GM21447 (cell line): ENCODE data around the gene LUZP1.
"Not testable (repeated sequence)": the region's sequence is repeated elsewhere in the genome, so short reads cannot be mapped to it uniquely, and the experiment has no call there.

Source experiments
- ATAC-seq: cut with Tn5 transposase; IDR thresholded peaks from one replicate; pipeline ENCODE4 v1.9.1; 2021; ENCODE audit not compliant: unreplicated experiment

LUZP1 gene

GRCh38 chr1:23188936-23189452, 20.3 kb upstream of the LUZP1 start:
- not testable (repeated sequence) for ATAC-seq

GRCh38 chr1:23188434-23188884, 19.8 kb upstream of the LUZP1 start:
- ATAC-seq, result no peak

- ATAC-seq, result no peak
These were observed 19.0 kb upstream of the LUZP1 start for GRCh38 chr1:23187637-23188036.

- no peak for ATAC-seq
These were observed 16.7 kb upstream of the LUZP1 start for GRCh38 chr1:23185381-23185780.

GRCh38 chr1:23184212-23184934, 15.7 kb upstream of the LUZP1 start:
- no peak for ATAC-seq

- ATAC-seq, result no peak
These were observed 11.2 kb upstream of the LUZP1 start for GRCh38 chr1:23179862-23180261.

GRCh38 chr1:23178950-23179349, 10.3 kb upstream of the LUZP1 start:
- no peak for ATAC-seq

- ATAC-seq, result no peak
These were observed 9.8 kb upstream of the LUZP1 start for GRCh38 chr1:23178414-23178813.

- ATAC-seq, result peak; percentile 75
These were observed 9.1 kb upstream of the LUZP1 start for GRCh38 chr1:23177438-23178380.

GRCh38 chr1:23177031-23177430, 8.4 kb upstream of the LUZP1 start:
- ATAC-seq, result no peak

- no peak for ATAC-seq
These were observed 5.9 kb upstream of the LUZP1 start for GRCh38 chr1:23174426-23175110.

- ATAC-seq, result no peak
These were observed 2.6 kb upstream of the LUZP1 start for GRCh38 chr1:23171181-23171755.

GRCh38 chr1:23169727-23170335, 1.2 kb upstream of the LUZP1 start:
- ATAC-seq, result no peak

GRCh38 chr1:23169195-23169575, 529 bp upstream of the LUZP1 start:
- ATAC-seq, result no peak

GRCh38 chr1:23168079-23168444, 594 bp downstream of the LUZP1 start:
- ATAC-seq, result no peak

- no peak for ATAC-seq
These were observed 1.1 kb downstream of the LUZP1 start for GRCh38 chr1:23167353-23168078.

GRCh38 chr1:23166854-23167253, 1.8 kb downstream of the LUZP1 start:
- no peak for ATAC-seq

- ATAC-seq, result no peak
These were observed 5.3 kb downstream of the LUZP1 start for GRCh38 chr1:23163395-23163794.

GRCh38 chr1:23159963-23160877, 8.4 kb downstream of the LUZP1 start:
- no peak for ATAC-seq
